ENCODE results near the gene PARK7.
"Not testable (repeated sequence)": the region's sequence is repeated elsewhere in the genome, so short reads cannot be mapped to it uniquely, and the experiment has no call there.

Gene PARK7

DNA sequence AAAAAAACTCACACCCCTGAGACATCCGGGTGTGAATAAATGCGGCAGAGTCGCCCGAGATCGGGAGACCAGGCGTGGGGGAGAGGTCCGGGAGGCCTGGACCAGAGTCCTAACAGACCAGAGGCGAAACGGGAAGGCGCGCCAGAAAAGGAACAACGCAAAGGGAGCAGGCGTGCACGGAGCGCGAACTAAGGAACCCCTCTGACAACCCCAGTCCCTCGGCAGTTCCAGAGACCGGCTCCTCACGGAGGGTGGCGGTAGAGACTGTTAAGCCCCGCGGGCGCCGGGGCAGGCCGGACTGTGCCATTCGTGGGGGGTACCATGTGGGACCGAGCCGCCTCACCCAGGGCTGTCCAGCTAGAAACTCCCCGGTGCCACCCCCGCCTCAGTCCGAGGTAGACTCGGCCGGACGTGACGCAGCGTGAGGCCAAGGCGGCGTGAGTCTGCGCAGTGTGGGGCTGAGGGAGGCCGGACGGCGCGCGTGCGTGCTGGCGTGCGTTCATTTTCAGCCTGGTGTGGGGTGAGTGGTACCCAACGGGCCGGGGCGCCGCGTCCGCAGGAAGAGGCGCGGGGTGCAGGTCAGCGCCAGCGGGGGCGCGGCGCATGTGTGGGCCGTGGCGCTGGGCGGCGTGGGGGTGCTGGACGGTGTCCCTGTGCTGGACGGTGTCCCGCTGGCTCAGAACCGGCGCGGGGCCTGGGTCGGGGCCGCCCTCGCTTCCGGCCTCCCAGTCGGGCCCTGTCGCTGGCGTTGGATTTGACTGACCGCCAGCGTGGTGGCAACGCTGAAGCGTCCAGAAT lies at the start of gene PARK7:
Gene PARK7 (plus strand): TSS at position 496 of the 798 bp plus-strand sequence. CDS start 1,075 bp downstream, outside the sequence.
- peak; percentile 94 to 100 (median 99) for DNase-seq

DNA sequence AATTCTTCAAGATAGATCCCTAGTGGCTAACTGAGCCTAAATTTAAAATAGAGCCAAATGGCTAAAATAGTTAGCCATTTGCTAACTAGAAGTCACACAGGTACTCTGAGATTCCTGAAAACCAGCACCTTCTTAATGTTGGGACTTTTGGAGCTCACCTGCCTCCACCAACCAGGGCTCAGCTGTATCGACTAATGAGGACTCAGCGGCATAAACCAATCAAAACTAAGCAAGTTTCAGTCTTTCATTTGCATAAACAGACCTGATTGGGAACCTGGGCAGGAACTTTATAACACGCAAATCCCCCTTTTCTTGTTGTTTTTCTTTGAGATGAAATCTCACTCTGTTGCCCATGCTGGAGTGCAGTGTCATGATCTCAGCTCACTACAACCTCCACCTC lies 49.4 kb upstream of the PARK7 start:
- no peak for DNase-seq

DNA sequence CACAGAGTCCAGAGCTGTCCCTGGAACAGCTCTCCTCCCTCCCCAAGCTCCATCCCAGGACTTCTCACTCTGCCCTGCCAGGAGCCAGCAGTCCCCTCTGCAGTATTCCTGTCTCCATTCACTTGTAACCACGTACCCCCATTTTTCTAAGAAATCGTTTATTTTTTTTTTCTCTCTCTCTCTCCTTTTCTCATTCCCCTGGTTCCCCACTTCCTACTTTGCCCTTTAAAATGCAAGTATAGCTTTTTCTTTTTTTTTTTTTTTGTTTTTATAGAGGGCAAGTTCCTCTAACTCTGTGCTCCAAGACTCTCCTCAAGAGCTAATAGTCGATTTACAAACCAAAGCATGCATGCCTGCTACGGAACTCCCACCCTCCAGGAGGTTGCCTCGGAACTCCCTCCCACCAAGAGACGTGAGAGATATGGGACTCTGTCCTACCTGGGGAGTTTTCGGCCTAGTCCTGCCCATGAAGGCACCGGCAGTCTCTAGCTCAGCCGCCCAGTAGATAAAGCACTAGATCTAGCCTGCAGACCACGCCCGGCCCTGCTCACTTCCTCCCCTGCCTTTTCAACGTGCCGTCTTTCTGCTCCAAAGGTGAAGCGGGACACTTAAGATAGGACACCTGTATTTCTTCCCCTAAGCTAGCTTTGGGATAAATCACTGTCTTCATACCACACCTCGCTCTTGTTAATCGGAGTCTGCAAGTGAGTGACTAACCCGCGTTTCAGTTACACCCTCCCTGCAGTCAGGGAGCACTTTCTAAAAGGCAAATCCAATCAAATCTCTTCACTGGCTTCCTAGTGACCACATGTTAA lies 48.6 kb upstream of the PARK7 start:
- DNase-seq, result no peak

DNA sequence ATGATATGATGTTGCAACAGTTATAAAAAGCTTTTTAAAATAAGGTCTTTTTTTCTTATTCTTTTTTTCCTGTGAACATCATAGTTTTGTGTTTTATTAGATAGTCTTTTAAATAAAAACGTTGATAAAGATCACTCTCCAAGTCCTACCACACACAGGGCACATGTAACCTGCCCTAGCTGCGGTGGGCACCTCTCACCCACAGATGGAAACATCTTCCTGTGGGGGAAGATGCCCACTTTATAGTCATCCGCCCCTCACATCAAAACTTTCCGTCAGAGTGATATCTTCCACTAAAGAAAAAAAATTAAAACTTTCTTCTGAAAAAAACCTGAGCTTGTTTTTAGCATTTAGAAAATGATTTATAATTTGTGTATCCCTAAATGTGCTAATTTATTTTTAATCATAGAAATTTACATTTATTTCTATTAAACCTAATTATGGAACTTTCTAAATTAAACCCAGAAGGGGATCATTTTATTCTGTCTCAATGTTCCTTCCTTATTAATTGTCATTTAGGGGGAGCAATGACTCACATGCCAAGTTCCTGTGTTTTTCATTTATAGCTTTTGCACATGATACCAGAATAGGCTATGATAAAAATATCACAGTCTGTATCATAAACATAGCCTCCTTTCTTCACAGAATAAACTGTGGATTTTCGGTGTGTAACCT lies 45.5 kb upstream of the PARK7 start:
- DNase-seq, result no peak

DNA sequence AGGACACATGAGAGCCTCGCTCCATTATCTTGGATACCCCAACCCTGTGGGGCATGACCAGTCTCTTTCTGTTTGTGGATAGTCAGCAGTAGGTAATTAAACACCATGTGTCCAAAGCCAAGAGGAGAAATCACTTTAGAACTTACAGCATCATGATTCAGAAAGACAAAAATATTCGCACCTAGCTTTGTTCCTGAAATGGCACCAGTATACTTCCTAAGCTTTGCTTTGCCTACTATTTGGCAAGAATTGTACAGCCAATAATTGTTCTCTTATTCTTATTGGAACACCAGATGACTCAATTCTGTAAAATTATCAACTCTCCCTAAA lies 45.0 kb upstream of the PARK7 start:
- DNase-seq, result peak in 3 of 56 donors; percentile 8 to 26 (median 10)

DNA sequence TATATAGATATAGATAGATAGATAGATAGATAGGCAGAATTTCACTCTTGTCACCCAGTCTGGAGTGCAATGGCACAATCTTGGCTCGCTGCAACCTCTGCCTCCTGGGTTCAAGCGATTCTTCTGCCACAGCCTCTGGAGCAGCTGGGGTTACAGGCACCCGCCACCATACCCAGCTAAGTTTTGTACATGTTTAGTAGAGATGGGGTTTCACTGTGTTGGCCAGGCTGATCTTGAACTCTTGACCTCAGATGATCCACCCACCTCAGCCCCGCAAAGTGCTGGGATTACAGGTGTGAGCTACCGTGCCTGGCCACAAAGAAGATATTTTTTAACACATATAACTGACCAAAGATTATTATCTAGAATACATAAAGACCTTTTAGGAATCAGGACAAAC lies 43.5 kb upstream of the PARK7 start:
- not testable (repeated sequence) for DNase-seq

DNA sequence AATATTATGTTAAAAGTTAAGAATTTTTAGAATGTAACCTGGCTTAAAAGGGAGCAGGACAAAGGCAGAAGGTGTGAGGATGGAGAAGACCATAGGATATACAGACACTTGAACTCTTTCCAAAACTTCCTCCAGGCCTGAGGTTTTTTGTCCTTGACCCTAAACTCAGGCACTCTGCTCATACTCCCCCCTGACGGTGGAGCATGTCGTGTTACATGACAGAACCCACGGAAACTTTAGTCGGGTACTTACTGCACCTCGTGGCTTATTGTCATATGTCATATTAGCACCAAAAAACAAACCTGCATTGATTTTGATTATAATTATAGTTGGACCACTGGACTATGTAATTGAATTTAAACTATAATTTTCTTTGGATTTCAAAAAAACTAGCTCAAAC lies 41.6 kb upstream of the PARK7 start:
- DNase-seq, result no peak

DNA sequence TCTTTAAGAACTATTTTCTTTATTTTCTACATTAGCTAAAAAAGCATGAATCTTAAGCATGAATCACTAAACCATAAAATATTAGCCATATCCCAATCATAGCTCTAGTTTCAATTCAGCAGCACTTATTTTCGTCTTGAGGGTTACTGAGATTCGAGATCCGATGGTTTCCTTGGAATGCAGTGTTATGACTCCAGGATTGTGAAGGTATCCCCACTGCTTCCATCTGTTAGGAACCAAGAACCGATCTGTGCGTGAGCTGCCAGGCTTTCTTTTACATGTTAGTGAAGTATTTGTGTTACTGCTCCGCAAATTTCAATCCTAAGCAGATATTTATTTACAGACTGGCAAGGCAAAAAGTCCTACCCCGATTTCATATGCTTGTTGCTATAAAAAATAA lies 39.7 kb upstream of the PARK7 start:
- peak in 1 of 56 donors; percentile 1 for DNase-seq

DNA sequence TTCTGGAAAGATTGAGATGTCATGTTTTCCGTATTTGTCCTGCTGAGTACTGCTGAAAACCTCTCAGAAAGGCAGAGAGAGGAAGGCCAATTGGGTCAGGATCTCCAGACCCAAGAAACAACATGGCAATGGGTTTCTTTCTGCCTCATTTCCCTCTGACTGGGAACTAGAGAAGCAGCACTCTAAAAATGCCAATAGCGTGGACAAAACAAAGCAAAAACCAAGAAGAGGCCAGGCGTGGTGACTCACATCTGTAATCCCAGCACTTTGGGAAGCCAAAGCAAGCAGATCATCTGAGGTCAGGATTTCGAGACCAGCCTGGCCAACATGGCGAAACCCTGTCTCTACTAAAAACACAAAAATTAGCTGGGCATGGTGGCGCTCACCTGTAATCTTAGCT lies 39.2 kb upstream of the PARK7 start:
- DNase-seq, result no peak

DNA sequence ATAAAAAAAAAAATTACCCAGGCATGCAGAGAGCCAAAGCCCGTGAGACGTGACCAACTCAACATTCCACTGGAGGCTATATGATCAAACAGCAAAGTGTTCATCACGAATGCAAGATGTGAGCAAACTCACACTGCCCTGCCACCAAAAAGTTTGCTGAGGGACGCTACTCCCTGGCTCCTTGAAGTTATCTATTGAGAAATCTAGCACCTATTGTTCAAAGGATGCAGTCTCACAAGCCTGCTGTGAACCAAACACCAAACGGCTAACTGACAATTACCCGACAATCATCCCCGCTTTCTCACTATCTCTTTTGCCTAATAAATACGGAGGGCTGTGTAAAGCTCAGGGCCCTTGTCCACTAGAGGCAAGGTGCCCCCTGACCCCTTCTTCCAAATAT lies 34.5 kb upstream of the PARK7 start:
- not testable (repeated sequence) for DNase-seq

DNA sequence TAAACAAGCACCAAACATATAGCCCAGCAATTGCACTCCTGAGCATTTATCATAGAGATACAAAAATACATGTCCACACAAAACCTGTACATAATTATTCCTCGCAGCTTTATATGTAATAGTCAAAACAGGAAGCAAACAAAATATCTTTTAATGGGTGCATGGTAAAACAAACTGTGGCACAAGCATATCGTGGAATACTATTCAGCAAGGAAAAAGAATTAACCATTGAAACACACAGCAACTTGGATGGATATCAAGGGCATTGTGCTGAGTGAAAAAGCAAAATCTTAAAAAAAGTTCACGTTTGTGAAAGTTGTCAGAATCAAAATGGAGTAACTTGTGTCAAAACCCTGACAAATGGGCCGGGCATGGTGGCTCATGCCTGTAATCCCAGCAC lies 33.3 kb upstream of the PARK7 start:
- DNase-seq, result no peak

DNA sequence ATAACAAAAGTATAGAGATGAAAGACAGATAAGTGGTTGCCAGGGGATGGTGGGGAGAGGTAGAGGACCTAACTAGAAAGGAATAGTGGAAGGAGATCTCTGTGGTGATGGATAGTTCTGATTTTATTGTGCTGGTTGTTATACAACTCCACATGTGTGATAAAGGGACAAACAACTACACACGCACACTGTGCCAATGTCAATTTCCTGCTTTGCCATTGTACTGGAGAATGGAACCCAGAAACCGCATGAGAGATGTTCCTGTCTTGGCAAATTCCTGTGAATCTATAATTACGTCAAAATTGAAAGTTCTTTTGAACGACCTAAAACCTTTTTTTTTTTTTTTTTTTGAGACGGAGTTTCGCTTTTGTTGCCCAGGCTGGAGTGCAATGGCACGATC lies 31.9 kb upstream of the PARK7 start:
- no peak for DNase-seq

DNA sequence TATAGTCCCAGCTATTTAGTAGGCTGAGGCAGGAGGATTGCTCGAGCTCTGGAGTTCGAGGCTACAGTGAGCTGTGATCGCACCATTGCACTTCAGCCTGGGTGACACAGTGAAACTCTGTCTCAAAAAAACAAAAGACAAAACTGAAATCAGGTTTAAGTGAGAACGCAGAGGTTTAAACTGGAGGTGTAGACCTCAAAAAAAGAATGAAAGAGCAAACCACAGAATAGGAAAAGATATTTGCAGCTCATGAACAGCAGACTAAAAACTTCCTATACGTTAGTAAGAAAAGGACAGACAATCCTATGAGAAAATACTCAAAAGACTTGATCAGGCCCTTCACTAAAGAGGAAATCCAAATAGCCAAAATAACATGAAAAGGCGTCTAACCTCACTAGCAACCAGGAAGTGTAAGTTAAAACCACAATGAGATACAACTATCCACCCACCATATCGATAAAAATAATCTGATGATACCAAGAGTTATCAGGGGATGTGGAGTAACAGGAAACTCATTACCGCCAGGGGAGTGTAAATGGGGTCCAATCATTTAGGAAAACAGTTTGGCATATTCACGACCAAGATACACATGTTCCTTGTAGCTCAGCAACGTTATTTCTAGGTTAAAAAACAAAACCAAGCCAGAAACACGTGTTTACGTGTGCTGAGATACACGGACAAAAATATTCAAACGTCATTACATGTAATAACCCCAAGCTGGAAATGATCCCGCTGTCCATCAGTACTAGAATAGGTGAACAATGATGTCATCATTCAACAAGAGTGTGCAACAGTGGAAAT lies 30.7 kb upstream of the PARK7 start:
- no peak for DNase-seq

DNA sequence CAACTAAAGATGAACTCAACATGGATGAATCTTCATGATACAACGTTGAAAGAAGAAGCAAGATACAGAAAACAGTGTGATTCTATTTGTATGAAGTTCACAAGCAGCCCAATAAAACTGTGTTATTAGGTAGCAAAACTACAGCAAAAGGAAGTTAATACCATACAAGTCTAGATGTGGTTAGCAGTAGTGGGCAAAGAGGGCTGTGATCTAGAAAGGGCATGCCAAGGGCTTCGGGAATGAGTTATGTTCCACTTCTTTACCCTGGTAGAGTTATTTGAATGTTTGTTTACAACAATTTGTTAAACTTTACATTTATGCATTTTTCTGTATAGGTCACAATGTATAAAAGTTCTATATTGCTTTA lies 30.1 kb upstream of the PARK7 start:
- no peak for DNase-seq

DNA sequence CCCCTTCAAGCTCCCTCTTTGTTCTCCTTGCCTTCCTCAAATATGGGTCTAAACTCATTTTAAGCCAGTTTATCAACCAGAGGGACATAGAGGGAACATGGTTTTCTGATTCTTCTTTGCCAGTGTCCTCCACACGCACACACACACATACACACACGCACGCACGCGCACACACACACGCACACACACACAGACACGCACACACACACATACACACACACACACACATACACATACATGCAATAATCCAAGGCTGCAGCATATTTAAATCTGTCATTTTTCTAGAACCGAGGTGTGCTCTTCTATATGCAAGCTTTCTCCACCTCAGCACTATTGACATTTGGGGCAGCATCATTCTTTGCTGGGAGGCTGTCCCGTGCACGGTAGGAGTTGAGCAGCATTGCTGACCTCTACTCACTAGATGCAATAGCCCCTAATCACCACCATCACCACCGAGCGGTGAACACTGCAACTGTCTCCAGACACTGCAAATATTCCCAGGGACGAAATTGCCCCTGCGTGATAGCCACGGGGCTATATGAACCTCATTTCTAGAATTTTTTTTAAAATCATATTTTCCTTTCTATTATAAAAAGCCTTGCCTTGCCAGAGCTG lies 28.9 kb upstream of the PARK7 start:
- no peak for DNase-seq

DNA sequence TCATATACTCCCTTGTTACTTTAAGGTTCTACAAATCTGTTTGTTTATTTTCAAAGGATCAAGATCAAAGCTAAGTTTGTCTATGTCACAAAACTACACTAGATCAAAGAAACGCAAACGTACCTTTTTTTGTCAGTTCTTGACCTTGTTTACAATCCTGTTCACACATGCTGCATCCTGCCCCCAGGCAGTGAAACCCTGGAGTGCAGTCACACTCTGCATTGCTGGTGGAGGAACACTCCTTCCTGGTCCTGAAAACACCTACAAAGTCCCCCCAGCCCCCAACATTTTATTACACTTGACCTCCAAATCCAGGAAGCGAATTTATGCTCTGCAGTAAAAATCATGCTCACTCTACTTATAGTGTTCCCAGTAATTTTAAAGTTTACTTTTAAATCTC lies 23.4 kb upstream of the PARK7 start:
- DNase-seq, result no peak

DNA sequence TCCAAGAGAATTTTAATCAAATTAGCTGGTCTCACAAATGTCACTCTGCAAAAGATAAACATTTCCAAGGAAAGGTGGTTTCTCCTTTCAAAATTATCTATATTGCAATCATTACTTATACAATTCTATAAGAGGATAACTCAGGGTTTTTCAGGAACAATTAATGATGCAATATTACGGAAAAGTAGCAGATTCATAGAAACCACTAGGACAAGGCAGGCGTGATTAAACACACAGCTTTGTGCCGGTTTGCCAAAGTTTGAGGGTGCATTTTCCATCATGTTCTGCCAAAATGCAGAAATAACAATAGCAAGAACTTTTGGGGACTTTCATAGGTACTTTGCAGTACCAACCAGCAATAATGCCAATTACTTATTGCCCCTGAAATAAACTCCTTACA lies 21.5 kb upstream of the PARK7 start:
- DNase-seq, result no peak

DNA sequence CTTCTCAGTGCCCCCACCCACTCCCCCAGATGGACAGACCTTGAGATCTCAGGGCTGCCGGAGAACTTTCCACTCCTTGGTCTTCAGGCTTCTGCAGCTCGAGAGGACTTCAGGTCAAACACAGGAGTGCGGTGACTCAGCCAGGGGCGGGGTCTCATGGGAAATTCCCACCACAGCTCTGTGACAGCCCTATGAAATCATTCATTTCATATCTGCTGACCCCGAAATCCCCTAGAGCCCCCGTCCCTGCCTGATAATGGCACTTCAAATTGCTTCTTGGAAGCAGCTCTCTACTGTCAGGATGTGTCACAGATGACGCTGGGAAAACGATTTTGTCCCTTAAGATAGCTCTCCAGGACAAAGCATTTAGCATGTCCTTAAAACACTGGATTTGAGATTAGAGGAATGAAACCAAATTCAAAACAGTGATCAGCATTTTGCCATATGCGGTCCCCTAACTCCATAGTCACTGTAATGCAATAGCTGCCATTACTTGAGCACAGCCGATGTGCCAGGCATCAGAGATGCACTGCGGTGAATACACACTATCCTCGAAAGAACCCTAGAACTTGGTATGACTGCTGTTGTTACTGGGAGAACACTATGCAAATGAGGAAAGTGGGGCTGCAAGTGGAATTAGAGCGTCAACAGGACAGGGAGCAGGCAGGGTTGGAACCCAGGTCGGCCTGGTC lies 20.6 kb upstream of the PARK7 start, which contains the start of gene TNFRSF9:
Gene TNFRSF9 (minus strand): TSS at position 95 of the 692 bp plus-strand sequence. CDS start 845 bp downstream, outside the sequence.
- no peak for DNase-seq

DNA sequence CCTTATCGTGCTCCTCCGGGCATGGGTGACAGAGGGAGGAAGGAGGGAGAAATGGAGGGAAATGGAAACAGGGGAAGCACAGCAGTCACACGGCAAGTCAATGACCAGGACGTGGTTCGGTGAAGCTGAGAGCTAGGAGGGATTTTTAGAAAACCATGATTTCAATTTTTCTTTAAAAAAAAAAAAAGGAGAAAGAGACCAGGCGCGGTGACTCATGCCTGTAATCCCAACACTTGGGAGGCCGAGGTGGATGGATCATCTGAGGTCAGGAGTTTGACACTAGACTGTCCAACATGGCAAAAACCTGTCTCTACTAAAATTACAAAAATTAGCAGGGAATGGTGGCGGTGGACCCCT lies 20.1 kb upstream of the PARK7 start:
- no peak for DNase-seq

DNA sequence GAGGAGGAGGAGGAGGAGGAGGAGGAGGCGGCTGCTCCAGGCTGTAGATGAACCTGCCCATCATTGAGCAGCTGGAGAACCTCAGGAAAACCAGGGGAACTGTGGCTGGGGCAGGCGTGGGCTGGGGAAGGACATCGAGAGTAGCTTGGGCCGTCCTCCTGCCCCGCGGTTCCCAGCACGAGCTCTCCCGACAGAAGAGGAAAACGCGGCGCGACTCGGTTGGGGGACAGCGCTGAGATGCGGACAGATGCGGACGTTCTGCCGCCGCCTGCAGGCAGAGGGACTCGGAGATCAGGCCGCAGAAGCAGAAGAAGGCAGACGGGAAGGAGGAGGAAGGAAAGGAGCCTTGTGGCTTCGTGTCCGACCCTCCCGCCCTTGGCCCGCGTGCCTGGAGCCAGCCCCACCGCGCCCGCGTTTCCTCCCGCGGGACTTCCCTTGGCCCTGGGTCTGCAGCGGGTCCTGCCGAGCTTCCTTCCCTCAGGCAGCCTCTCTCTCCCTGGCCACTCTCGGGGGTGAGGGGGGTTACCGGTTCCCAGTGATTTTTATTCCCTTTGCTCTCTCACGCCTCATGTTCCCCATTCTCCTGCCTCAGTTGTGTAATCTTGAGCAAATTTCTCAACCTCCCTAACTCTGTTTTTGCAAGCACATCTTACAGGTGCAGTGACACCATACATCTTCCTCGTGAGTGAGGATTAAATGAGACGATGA lies 19.1 kb upstream of the PARK7 start:
- DNase-seq, result peak in 49 of 56 donors; percentile 3 to 70 (median 27)
